ENCODE data around the gene IDUA. TPM values are rescaled to one million over a fixed set of nuclear protein-coding genes. Genes with fewer than 3 reads are reported as not detected.

Gene IDUA
- polyA plus RNA-seq, 1 donor (not counting 4 experiments of a cell fraction or from before 2014, with no cell fraction given), result 1.2 TPM

GRCh38 chr4:955931-956381, 30.9 kb upstream of the IDUA start:
- DNase-seq (ENCODE audit: low read depth, low spot score) (no peak), FAIRE-seq (no peak)
- no peaks in the 10 kb centered on the region for H3K9me1 ChIP-seq (ENCODE audit: control insufficient read depth, extremely low read depth, insufficient read depth, low read length)
- H3K27ac ChIP-seq (ENCODE audit: control insufficient read depth, insufficient read depth, low read length), result no peak overlapping the region
- H3K9me3 ChIP-seq (ENCODE audit: control insufficient read depth, low read depth, low read length), result no peaks in the 10 kb centered on the region
- H3K9ac ChIP-seq (ENCODE audit: control insufficient read depth, extremely low read depth, insufficient read depth, low read length), result no peak overlapping the region
- no peaks in the 10 kb centered on the region for H3K27me3 ChIP-seq (ENCODE audit: control insufficient read depth, extremely low read depth, insufficient read depth, low read length)
- dilution Hi-C loops (cut with MboI; ENCODE audit: extremely low pct_ligation_motif_present, low sequenced_read_pairs), result no loop called here
- H2AFZ ChIP-seq (ENCODE audit: control insufficient read depth, low read length), result no peak overlapping the region
- H4K20me1 ChIP-seq (ENCODE audit: control insufficient read depth, extremely low read depth, insufficient read depth, low read length), result no peaks in the 10 kb centered on the region
- no peak for TF ChIP-seq EZH2 (IDR thresholded peaks at IDR 0.05; ENCODE audit: low read length)
- no peak for TF ChIP-seq CTCF (optimal IDR thresholded peaks at IDR 0.05 in 1 of 3, IDR thresholded peaks at IDR 0.05 in 1 of 3, conservative IDR thresholded peaks at IDR 0.05 in 1 of 3; ENCODE audit: extremely low read depth in 1 of 3, insufficient read depth in 2 of 3, low read length in 3 of 3)
- H3K4me3 ChIP-seq (ENCODE audit: control insufficient read depth in 2 of 3, extremely low read depth in 1 of 3, insufficient read depth in 2 of 3, low read depth in 1 of 3, low read length in 3 of 3), result no peak overlapping the region
- H3K36me3 ChIP-seq (ENCODE audit: control insufficient read depth in 2 of 2, extremely low read depth in 1 of 2, insufficient read depth in 2 of 2, low read length in 2 of 2), result peaks cover 0 to 6% of the 10 kb centered on the region in 2 experiments
- no peaks in the 10 kb centered on the region for H3K79me2 ChIP-seq (ENCODE audit: control insufficient read depth, insufficient read depth, low read length)
- H3K4me1 ChIP-seq (ENCODE audit: control insufficient read depth, extremely low read depth, insufficient read depth, low read length), result no peaks in the 10 kb centered on the region
- no peak overlapping the region for H3K4me2 ChIP-seq (ENCODE audit: control insufficient read depth, extremely low read depth, insufficient read depth, low read depth, low read length)

- H3K4me1 ChIP-seq (ENCODE audit: control insufficient read depth, extremely low read depth, insufficient read depth, low read length), result peaks cover 1% of the 10 kb centered on the region
- no peaks in the 10 kb centered on the region for H3K79me2 ChIP-seq (ENCODE audit: control insufficient read depth, insufficient read depth, low read length)
- H3K27ac ChIP-seq (ENCODE audit: control insufficient read depth, insufficient read depth, low read length), result no peak overlapping the region
- no peaks in the 10 kb centered on the region for H3K9me1 ChIP-seq (ENCODE audit: control insufficient read depth, extremely low read depth, insufficient read depth, low read length)
- peaks cover 1% of the 10 kb centered on the region for H4K20me1 ChIP-seq (ENCODE audit: control insufficient read depth, extremely low read depth, insufficient read depth, low read length)
- H3K4me3 ChIP-seq (ENCODE audit: control insufficient read depth in 2 of 3, extremely low read depth in 1 of 3, insufficient read depth in 2 of 3, low read depth in 1 of 3, low read length in 3 of 3), result no peak overlapping the region
- H2AFZ ChIP-seq (ENCODE audit: control insufficient read depth, low read length), result no peak overlapping the region
- H3K27me3 ChIP-seq (ENCODE audit: control insufficient read depth, extremely low read depth, insufficient read depth, low read length), result no peaks in the 10 kb centered on the region
- DNase-seq (ENCODE audit: low read depth, low spot score), result no peak
- no peaks in the 10 kb centered on the region for H3K9me3 ChIP-seq (ENCODE audit: control insufficient read depth, low read depth, low read length)
- no peak overlapping the region for H3K9ac ChIP-seq (ENCODE audit: control insufficient read depth, extremely low read depth, insufficient read depth, low read length)
- peaks cover 0 to 6% of the 10 kb centered on the region in 2 experiments for H3K36me3 ChIP-seq (ENCODE audit: control insufficient read depth in 2 of 2, extremely low read depth in 1 of 2, insufficient read depth in 2 of 2, low read length in 2 of 2)
- dilution Hi-C loops (cut with MboI; ENCODE audit: extremely low pct_ligation_motif_present, low sequenced_read_pairs), result no loop called here
- H3K4me2 ChIP-seq (ENCODE audit: control insufficient read depth, extremely low read depth, insufficient read depth, low read depth, low read length), result no peak overlapping the region
- TF ChIP-seq CTCF (optimal IDR thresholded peaks at IDR 0.05 in 1 of 3, IDR thresholded peaks at IDR 0.05 in 1 of 3, conservative IDR thresholded peaks at IDR 0.05 in 1 of 3; ENCODE audit: extremely low read depth in 1 of 3, insufficient read depth in 2 of 3, low read length in 3 of 3) (no peak), EZH2 (IDR thresholded peaks at IDR 0.05; ENCODE audit: low read length) (no peak)
- FAIRE-seq, result no peak
These were observed 30.2 kb upstream of the IDUA start for GRCh38 chr4:956531-957230.
